ENCODE results near the gene ZNF768. TPM values are rescaled to one million over a fixed set of nuclear protein-coding genes. Genes with fewer than 3 reads are reported as not detected.
A peak's percentile ranks its signal among the peaks of the same experiment; 100 is the strongest.

Gene ZNF768
- total RNA-seq, 2 experiments from 2014 or later: 38.3 to 63.7 TPM

DNA sequence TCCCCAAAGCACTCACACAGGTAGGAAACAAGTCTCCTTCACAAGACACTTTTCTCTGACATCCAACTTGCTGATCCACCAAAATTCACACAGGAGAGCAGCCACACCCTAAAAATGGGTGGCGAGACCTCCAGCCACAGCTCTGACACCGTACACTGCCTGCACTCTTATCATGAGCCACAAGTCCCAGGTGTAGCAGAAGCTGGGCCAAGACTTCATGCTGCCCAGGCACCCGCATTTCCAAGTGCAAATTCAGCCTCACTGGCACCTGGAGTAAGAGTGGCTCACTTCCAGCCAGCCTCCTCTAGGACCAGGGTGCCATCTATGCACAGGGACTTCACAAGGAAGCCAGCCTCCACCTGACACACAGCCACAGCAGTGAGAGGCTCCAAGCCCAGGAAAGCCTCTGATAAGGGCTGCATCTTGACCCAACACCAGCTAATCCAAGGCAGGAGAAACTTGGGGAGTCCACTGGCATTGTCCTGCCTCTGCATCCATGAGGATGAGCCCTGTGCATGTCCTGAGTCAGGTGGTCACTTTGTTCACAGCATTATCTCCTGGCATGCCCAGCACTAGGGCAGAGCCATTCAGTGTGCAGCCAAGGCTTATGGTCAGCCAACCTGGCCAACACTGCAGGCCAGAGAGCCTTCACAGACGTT lies 2.6 kb upstream of the ZNF768 start:
- no TSS peak for BruUV-seq (replicated peaks)
- no peaks in the 10 kb centered on the region for H4K20me1 ChIP-seq (ENCODE audit: insufficient read depth, low read length)
- H3K36me3 ChIP-seq (ENCODE audit: insufficient read depth, low read length): peaks cover 27% of the 10 kb centered on the region
- peaks cover 35% of the 10 kb centered on the region for H3K4me1 ChIP-seq (ENCODE audit: insufficient read depth, low read length, poor library complexity, severe bottlenecking)
- H3K9me3 ChIP-seq (ENCODE audit: low read length): no peaks in the 10 kb centered on the region
- intact Hi-C loops (cut with micrococcal nuclease; ENCODE audit: unreplicated experiment): loop anchor here (5.0 kb wide), 1 partner anchor 68 kb away; no protein-coding TSS in a partner anchor
- ChIA-PET CTCF (ENCODE audit: unreplicated experiment) (no interaction called here), POLR2A (interaction anchor here (0.5 to 1.7 kb wide), 3 partner anchors 29 to 436 kb away, joined by 3 to 7 read pairs (median 4); partner anchors contain the start of gene ZNF764)
- H3K9me2 ChIP-seq (ENCODE audit: insufficient read depth, low read length): no peaks in the 10 kb centered on the region
- no peak overlapping the region for H2AFZ ChIP-seq (ENCODE audit: low read length)
- TF ChIP-seq EZH2phosphoT487 (IDR thresholded peaks at IDR 0.05; ENCODE audit: borderline replicate concordance, low read depth, low read length): no peak
- TF ChIP-seq, protein P1, sequence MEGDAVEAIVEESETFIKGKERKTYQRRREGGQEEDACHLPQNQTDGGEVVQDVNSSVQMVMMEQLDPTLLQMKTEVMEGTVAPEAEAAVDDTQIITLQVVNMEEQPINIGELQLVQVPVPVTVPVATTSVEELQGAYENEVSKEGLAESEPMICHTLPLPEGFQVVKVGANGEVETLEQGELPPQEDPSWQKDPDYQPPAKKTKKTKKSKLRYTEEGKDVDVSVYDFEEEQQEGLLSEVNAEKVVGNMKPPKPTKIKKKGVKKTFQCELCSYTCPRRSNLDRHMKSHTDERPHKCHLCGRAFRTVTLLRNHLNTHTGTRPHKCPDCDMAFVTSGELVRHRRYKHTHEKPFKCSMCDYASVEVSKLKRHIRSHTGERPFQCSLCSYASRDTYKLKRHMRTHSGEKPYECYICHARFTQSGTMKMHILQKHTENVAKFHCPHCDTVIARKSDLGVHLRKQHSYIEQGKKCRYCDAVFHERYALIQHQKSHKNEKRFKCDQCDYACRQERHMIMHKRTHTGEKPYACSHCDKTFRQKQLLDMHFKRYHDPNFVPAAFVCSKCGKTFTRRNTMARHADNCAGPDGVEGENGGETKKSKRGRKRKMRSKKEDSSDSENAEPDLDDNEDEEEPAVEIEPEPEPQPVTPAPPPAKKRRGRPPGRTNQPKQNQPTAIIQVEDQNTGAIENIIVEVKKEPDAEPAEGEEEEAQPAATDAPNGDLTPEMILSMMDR (conservative IDR thresholded peaks at IDR 0.05; ENCODE audit: low read length): no peak
- peaks cover 9% of the 10 kb centered on the region; the same call in 1 of the 2 replicates for H3K79me2 ChIP-seq (ENCODE audit: insufficient read depth, low read depth, low read length)
- peak overlapping the region; percentile 87; the same call in 1 of the 2 replicates for H3K4me2 ChIP-seq (ENCODE audit: low read length)
- H3K27ac ChIP-seq (ENCODE audit: low read depth, low read length, poor library complexity, severe bottlenecking): peak overlapping the region; percentile 86
- DNase-seq (ENCODE audit: low spot score): no peak
- H3K4me3 ChIP-seq (ENCODE audit: low read depth, low read length, poor library complexity, severe bottlenecking): no peak overlapping the region

DNA sequence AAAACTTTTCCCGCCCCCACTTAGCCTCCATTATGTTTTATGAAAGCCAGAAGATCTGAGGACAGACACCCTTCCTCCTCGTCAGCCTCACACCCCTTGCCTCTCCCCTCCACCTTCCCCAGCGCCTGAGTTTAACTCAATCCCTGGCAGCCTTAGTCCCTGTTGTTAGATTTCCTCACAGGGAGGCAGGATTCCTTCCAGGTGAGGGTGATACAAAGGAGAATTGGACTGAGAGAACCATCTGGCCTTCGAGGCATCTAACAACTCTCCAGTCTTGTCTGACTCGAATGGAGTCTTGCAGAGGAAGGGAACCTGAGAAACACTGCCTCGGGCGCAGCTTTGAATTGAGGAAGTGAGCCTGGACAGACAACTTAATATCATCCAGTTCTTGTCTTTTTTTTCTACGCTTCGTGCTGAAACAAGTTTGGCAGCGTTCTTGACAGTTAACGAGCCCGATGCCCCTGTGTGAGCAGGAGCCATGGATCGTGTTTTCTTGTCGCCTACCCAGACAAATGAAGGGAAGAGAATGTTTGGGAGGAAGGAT lies 1.3 kb upstream of the ZNF768 start:
- POLR2A ChIA-PET: interaction anchor here (0.6 to 1.1 kb wide), 5 partner anchors 49 to 121 kb away, joined by 3 read pairs; partner anchors contain the start of gene DCTPP1
- H3K4me3 ChIP-seq (ENCODE audit: low read depth, low read length, poor library complexity, severe bottlenecking): peak overlapping the region; percentile 84
- peaks cover 27% of the 10 kb centered on the region for H3K4me1 ChIP-seq (ENCODE audit: insufficient read depth, low read length, poor library complexity, severe bottlenecking)
- CTCF ChIA-PET (ENCODE audit: unreplicated experiment): no interaction called here
- H3K36me3 ChIP-seq (ENCODE audit: insufficient read depth, low read length): peaks cover 22% of the 10 kb centered on the region
- H4K20me1 ChIP-seq (ENCODE audit: insufficient read depth, low read length): no peaks in the 10 kb centered on the region
- H3K9me3 ChIP-seq (ENCODE audit: low read length): no peaks in the 10 kb centered on the region
- TF ChIP-seq, protein P1 (conservative IDR thresholded peaks at IDR 0.05; ENCODE audit: low read length): no peak
- no peak for TF ChIP-seq EZH2phosphoT487 (IDR thresholded peaks at IDR 0.05; ENCODE audit: borderline replicate concordance, low read depth, low read length)
- no peaks in the 10 kb centered on the region for H3K9me2 ChIP-seq (ENCODE audit: insufficient read depth, low read length)
- H3K27ac ChIP-seq (ENCODE audit: low read depth, low read length, poor library complexity, severe bottlenecking): peak overlapping the region; percentile 86
- H2AFZ ChIP-seq (ENCODE audit: low read length): peak overlapping the region; percentile 30; the same call in 1 of the 2 replicates
- intact Hi-C loops (cut with micrococcal nuclease; ENCODE audit: unreplicated experiment): loop anchor here (1.0 to 5.0 kb wide), 5 partner anchors 55 to 107 kb away; partner anchors contain the start of genes DCTPP1 and ITGAL
- TSS peak; percentile 66 for BruUV-seq (replicated peaks)
- H3K79me2 ChIP-seq (ENCODE audit: insufficient read depth, low read depth, low read length): no peaks in the 10 kb centered on the region
- H3K4me2 ChIP-seq (ENCODE audit: low read length): peak overlapping the region; percentile 87
- DNase-seq (ENCODE audit: low spot score): peak; percentile 88

All from OCI-LY7 (cell line).